Activated CD8-positive, alpha-beta T cell treated with anti-CD3 and anti-CD28 coated beads for 36 hours (primary cell): ENCODE measurements around the gene AFAP1. TPM values are rescaled to one million over a fixed set of nuclear protein-coding genes. Genes with fewer than 3 reads are reported as not detected.

Source experiments
- ATAC-seq: fragments of 200-7000 bp; cut with Tn5 transposase; one replicate; pipeline ENCODE4 v1.10.0; 2021; ENCODE audit warnings: mild to moderate bottlenecking, moderate library complexity
- CTCF ChIA-PET: fragments of 350-600 bp; sonication (Branson Sonifier 250); formaldehyde crosslinking; loops from one replicate; lab custom pipeline; 2021; ENCODE audit warnings: antibody characterized with exemption; lab: Charles Lee
- POLR2A ChIA-PET: fragments of 350-600 bp; sonication (Branson Sonifier 250); formaldehyde crosslinking; loops from one replicate; lab custom pipeline; 2021; ENCODE audit warnings: antibody characterized with exemption; lab: Charles Lee
- DNase-seq: peaks from one replicate; pipeline ENCODE4 v3.0.0-alpha.2; 2020
- H3K27ac Mint-ChIP-seq: one replicate; pipeline ENCODE4 v1.8.0; 2021; ENCODE audit warnings: mild to moderate bottlenecking, mixed read lengths
- H3K27me3 Mint-ChIP-seq: one replicate; pipeline ENCODE4 v1.8.0; 2021; ENCODE audit warnings: mixed read lengths
- H3K36me3 Mint-ChIP-seq: one replicate; pipeline ENCODE4 v1.8.0; 2021; ENCODE audit warnings: low read depth, mixed read lengths
- H3K4me1 Mint-ChIP-seq: one replicate; pipeline ENCODE4 v1.8.0; 2021; ENCODE audit warnings: low read depth, mixed read lengths
- H3K4me3 Mint-ChIP-seq: one replicate; pipeline ENCODE4 v1.8.0; 2021; ENCODE audit warnings: mild to moderate bottlenecking, moderate library complexity, mixed read lengths
- H3K9me3 Mint-ChIP-seq: one replicate; pipeline ENCODE4 v1.8.0; 2021; ENCODE audit warnings: mixed read lengths
- intact Hi-C: fragments of 100-400 bp; cut with micrococcal nuclease; formaldehyde crosslinking; loops from one replicate; pipeline ENCODE4 v1.10.0; 2022
- total RNA-seq, 2 experiments: library from RNA; stranded (reverse); gene quantifications; one replicate each; pipeline ENCODE4 v1.2.3, GENCODE V29; 2021
- TF ChIP-seq, protein P1 (sequence below): fragments of 200-600 bp; IDR thresholded peaks from one replicate; pipeline ENCODE4 v1.8.0; 2022; ENCODE audit warnings: antibody characterized with exemption, mild to moderate bottlenecking

AFAP1 gene
- total RNA-seq, 2 experiments from 2014 or later, result 25.5 to 26.5 TPM

GRCh38 chr4:7985072-7985471, 45.4 kb upstream of the AFAP1 start:
- Mint-ChIP-seq H3K9me3 (no peaks in the 10 kb centered on the region), H3K27me3 (peaks cover 5% of the 10 kb centered on the region), H3K4me3 (no peak overlapping the region), H3K27ac (no peak overlapping the region), H3K36me3 (no peaks in the 10 kb centered on the region), H3K4me1 (peaks cover 7% of the 10 kb centered on the region)
- DNase-seq (no peak), ATAC-seq (no peak)
- intact Hi-C loops, result no loop called here
- TF ChIP-seq, protein P1, sequence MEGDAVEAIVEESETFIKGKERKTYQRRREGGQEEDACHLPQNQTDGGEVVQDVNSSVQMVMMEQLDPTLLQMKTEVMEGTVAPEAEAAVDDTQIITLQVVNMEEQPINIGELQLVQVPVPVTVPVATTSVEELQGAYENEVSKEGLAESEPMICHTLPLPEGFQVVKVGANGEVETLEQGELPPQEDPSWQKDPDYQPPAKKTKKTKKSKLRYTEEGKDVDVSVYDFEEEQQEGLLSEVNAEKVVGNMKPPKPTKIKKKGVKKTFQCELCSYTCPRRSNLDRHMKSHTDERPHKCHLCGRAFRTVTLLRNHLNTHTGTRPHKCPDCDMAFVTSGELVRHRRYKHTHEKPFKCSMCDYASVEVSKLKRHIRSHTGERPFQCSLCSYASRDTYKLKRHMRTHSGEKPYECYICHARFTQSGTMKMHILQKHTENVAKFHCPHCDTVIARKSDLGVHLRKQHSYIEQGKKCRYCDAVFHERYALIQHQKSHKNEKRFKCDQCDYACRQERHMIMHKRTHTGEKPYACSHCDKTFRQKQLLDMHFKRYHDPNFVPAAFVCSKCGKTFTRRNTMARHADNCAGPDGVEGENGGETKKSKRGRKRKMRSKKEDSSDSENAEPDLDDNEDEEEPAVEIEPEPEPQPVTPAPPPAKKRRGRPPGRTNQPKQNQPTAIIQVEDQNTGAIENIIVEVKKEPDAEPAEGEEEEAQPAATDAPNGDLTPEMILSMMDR, result no peak
- POLR2A ChIA-PET, result no interaction called here
- CTCF ChIA-PET, result interaction anchor here (2.2 to 7.5 kb wide), 3 partner anchors 48 to 180 kb away, joined by 11 to 133 read pairs (median 22); no protein-coding TSS in a partner anchor

DNA sequence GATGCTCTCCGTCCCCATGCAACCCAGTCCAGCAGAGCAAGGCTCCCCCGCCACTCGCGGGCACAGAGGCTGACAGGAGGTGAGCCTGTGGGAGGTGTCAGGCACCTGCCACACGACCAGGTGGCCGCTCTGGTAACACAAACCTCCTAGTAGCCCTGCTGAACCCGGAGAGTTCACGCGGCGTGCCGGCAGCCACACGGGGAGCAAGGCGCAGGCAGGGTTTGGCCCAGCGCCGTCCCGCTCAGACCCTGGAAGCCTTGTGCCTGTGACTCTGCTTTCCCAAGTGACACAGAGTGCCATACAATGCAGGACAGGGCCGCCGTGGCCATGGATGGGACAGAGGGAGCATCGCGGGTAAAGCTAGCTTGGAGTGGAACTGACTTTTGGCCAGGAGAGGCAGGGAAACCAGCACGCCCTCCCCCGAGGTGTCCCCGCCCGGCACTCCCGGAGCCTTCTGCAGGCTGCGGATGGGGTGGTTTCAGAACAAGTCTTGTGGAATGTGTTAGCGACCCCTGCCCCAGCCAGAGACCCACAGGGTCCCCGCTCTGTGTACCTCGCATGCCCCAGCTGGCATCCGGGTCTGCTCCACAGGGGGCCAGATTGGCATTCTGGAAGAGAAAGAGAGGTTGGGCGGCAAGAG, 44.7 kb upstream of the AFAP1 start:
- CTCF ChIA-PET, result interaction anchor here (7.5 kb wide), 1 partner anchor 179 kb away, joined by 133 read pairs; no protein-coding TSS in a partner anchor
- ATAC-seq, result no peak

DNA sequence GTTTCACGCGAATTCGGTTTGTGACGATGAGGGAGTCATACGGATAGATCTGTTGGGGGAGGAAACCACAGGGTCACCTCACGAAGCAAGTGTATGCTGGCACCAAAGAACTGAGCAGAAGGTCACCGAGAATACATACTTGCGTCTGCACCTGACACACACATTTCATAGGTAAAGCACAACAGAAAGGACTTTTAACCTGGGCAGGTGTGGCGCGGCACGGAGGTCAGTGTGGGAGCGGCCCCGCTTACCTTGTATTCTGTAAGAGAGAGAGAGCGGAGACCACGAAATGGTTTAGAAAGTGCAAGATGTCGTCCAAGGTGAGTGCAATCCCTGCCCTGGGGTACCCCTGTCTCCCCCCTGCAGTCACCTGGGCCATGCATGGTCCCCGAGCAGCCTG, 43.6 kb upstream of the AFAP1 start:
- no peaks in the 10 kb centered on the region for H3K9me3 Mint-ChIP-seq
- H3K4me3 Mint-ChIP-seq, result no peak overlapping the region
- no peak overlapping the region for H3K27ac Mint-ChIP-seq
- ChIA-PET CTCF (interaction anchor here (7.5 kb wide), 1 partner anchor 178 kb away, joined by 133 read pairs; no protein-coding TSS in a partner anchor), POLR2A (no interaction called here)
- DNase-seq (no peak), ATAC-seq (no peak)
- H3K4me1 Mint-ChIP-seq, result peaks cover 9% of the 10 kb centered on the region
- intact Hi-C loops, result no loop called here
- peaks cover 5% of the 10 kb centered on the region for H3K27me3 Mint-ChIP-seq
- no peaks in the 10 kb centered on the region for H3K36me3 Mint-ChIP-seq
- TF ChIP-seq, protein P1, result no peak

More for the DNA sequence above, 44.7 kb upstream of the AFAP1 start:
- DNase-seq, result no peak
- H3K4me1 Mint-ChIP-seq, result peaks cover 7% of the 10 kb centered on the region
- H3K9me3 Mint-ChIP-seq, result no peaks in the 10 kb centered on the region
- no peak overlapping the region for H3K27ac Mint-ChIP-seq
- H3K36me3 Mint-ChIP-seq, result no peaks in the 10 kb centered on the region
- H3K27me3 Mint-ChIP-seq, result peaks cover 5% of the 10 kb centered on the region
- POLR2A ChIA-PET, result no interaction called here
- no peak overlapping the region for H3K4me3 Mint-ChIP-seq
- TF ChIP-seq, protein P1, result no peak
- intact Hi-C loops, result no loop called here

GRCh38 chr4:7981738-7982394, 42.2 kb upstream of the AFAP1 start:
- Mint-ChIP-seq H3K27ac (no peak overlapping the region), H3K9me3 (no peaks in the 10 kb centered on the region), H3K4me3 (no peak overlapping the region), H3K27me3 (peaks cover 5% of the 10 kb centered on the region), H3K4me1 (peaks cover 13% of the 10 kb centered on the region), H3K36me3 (no peaks in the 10 kb centered on the region)
- POLR2A ChIA-PET, result no interaction called here
- intact Hi-C loops, result no loop called here
- DNase-seq (no peak), ATAC-seq (no peak)
- TF ChIP-seq, protein P1, result no peak
- CTCF ChIA-PET, result interaction anchor here (0.6 to 1.3 kb wide), 2 partner anchors 80 to 177 kb away, joined by 3 to 4 read pairs; no protein-coding TSS in a partner anchor

GRCh38 chr4:7980036-7980435, 40.4 kb upstream of the AFAP1 start:
- Mint-ChIP-seq H3K36me3 (no peaks in the 10 kb centered on the region), H3K9me3 (no peaks in the 10 kb centered on the region), H3K4me3 (no peak overlapping the region), H3K27me3 (peaks cover 2% of the 10 kb centered on the region), H3K4me1 (peaks cover 6% of the 10 kb centered on the region), H3K27ac (peak overlapping the region; percentile 36)
- POLR2A ChIA-PET, result interaction anchor here (1.3 kb wide), 1 partner anchor 10 kb away, joined by 3 read pairs; no protein-coding TSS in a partner anchor
- intact Hi-C loops, result no loop called here
- ATAC-seq (no peak), DNase-seq (no peak)
- CTCF ChIA-PET, result no interaction called here
- TF ChIP-seq, protein P1, result no peak
